K562 (cell line): ENCODE measurements around the gene CSTF1. TPM values are rescaled to one million over a fixed set of nuclear protein-coding genes. Genes with fewer than 3 reads are reported as not detected.

ENCODE experiments used
- ATAC-seq: fragments of 200-7000 bp; cut with Tn5 transposase; 3 replicates; pipeline ENCODE4 v1.9.1; 2020; ENCODE audit warnings: moderate library complexity
- BruUV-seq: library from RNA; stranded (reverse); fragments of 400-500 nt; replicated peaks from 2 replicates; lab custom pipeline; 2021; lab: Mats Ljungman, UMichigan
- CTCF ChIA-PET: fragments of 300-600 bp; formaldehyde crosslinking; extraction: SDS; loops from one replicate; lab custom pipeline; 2021; ENCODE audit warnings: low intra/inter-chr PET ratio; lab: Yijun Ruan, JAX
- POLR2A ChIA-PET: fragments of 300-600, 350-650 bp; sonication (Branson Sonifier 250); formaldehyde crosslinking; extraction: SDS; loops from one replicate; lab custom pipeline; 2021; ENCODE audit warnings: antibody characterized with exemption, inconsistent platforms; lab: Yijun Ruan, JAX
- DNase-seq, 4 experiments: peaks; one replicate each; pipeline versions ENCODE4 v3.0.0 to v3.0.0-alpha.2; 2011 to 2018; ENCODE audit warnings: low spot score in 3 of 4, mixed read lengths in 3 of 4; ENCODE audit errors: extremely low read depth in 1 of 4
- FAIRE-seq: peaks from 2 replicates; lab custom pipeline; 2011; peaks lifted over from hg19 to GRCh38; lab: Jason Lieb, UNC
- H2AFZ ChIP-seq: 2 replicates; pipeline ENCODE4 v1.6.0; 2011; ENCODE audit warnings: low read depth, low read length, control low read depth, inconsistent platforms
- H3K27ac ChIP-seq: fragments of 200-600 bp; 3 replicates; pipeline ENCODE4 v1.8.0; 2011; ENCODE audit warnings: low read depth, mild to moderate bottlenecking, control low read depth, inconsistent platforms, low read length, moderate library complexity, mixed read lengths; ENCODE audit errors: extremely low read depth
- H3K27me3 ChIP-seq, 2 experiments: fragments of 300-600 bp in 1 of 2; 2 replicates in 1 of 2; 3 replicates in 1 of 2; pipeline versions ENCODE4 v1.6.0 to v1.8.0; 2011; ENCODE audit warnings: inconsistent platforms in 2 of 2, low read length in 2 of 2, mild to moderate bottlenecking in 1 of 2, mixed read lengths in 1 of 2, moderate library complexity in 1 of 2; ENCODE audit not compliant: control insufficient read depth in 2 of 2, insufficient read depth in 2 of 2
- H3K36me3 ChIP-seq: fragments of 300-600 bp; 3 replicates; pipeline ENCODE4 v1.8.0; 2011; ENCODE audit warnings: mild to moderate bottlenecking, low read length, inconsistent platforms; ENCODE audit not compliant: control insufficient read depth, insufficient read depth
- H3K4me1 ChIP-seq, 2 experiments: fragments of 200-600 bp in 1 of 2; replicated peaks in 1 of 2; 2 replicates in 1 of 2; 3 replicates in 1 of 2; pipeline versions ENCODE4 v1.5.1 to v1.8.0; 2011; ENCODE audit warnings: inconsistent platforms in 2 of 2, low read length in 2 of 2, mild to moderate bottlenecking in 1 of 2, mixed read lengths in 1 of 2, moderate library complexity in 1 of 2; ENCODE audit not compliant: control insufficient read depth in 2 of 2, insufficient read depth in 2 of 2
- H3K4me2 ChIP-seq: 2 replicates; pipeline ENCODE4 v1.6.1; 2011; ENCODE audit warnings: low read length, control low read depth, inconsistent platforms, mixed read lengths; ENCODE audit not compliant: insufficient read depth
- H3K4me3 ChIP-seq: fragments of 200-600 bp; sonication (generic), shearing (Covaris generic); 2 replicates; pipeline ENCODE4 v1.5.1; 2016; ENCODE audit warnings: control low read depth, inconsistent platforms
- H3K79me2 ChIP-seq: fragments of 200-600 bp; 3 replicates; pipeline ENCODE4 v1.8.0; 2011; ENCODE audit warnings: low read length, inconsistent platforms; ENCODE audit not compliant: control insufficient read depth, insufficient read depth
- H3K9ac ChIP-seq, 2 experiments: 2 replicates each; pipeline versions ENCODE4 v1.6.0 to v1.6.1; 2011; ENCODE audit warnings: low read depth in 2 of 2, low read length in 2 of 2, control low read depth in 1 of 2, inconsistent platforms in 1 of 2, mild to moderate bottlenecking in 1 of 2, mixed read lengths in 1 of 2; ENCODE audit not compliant: insufficient read depth in 1 of 2
- H3K9me1 ChIP-seq: one replicate; pipeline ENCODE4 v1.6.0; 2011; ENCODE audit warnings: inconsistent platforms, mild to moderate bottlenecking, low read length, moderate library complexity; ENCODE audit not compliant: control insufficient read depth, insufficient read depth
- H3K9me3 ChIP-seq: replicated peaks from 2 replicates; pipeline ENCODE4 v1.5.1; 2011; ENCODE audit warnings: low read depth, low read length, inconsistent platforms; ENCODE audit not compliant: control insufficient read depth, insufficient read depth
- H4K20me1 ChIP-seq: replicated peaks from 2 replicates; pipeline ENCODE4 v1.6.1; 2011; ENCODE audit warnings: low read length, inconsistent platforms, mixed read lengths; ENCODE audit not compliant: control insufficient read depth, insufficient read depth
- HNRNPH1 ChIP-seq: fragments of 200-400 bp; formaldehyde crosslinking; optimal IDR thresholded peaks from 2 replicates; pipeline ENCODE3; 2017; ENCODE audit warnings: low read depth, mild to moderate bottlenecking, low read length, moderate library complexity
- MYNN ChIP-seq, 2 experiments: sonication (generic); formaldehyde crosslinking in 1 of 2; IDR thresholded peaks; 2 replicates each; pipeline versions ENCODE4 v1.5.0 to v1.6.1; 2016 to 2020; ENCODE audit warnings: antibody characterized with exemption in 1 of 2, missing genetic modification reagents in 1 of 2
- NUFIP1 ChIP-seq: fragments of 450-650 bp; IDR thresholded peaks from 2 replicates; pipeline ENCODE4 v1.6.1; 2018; ENCODE audit not compliant: partially characterized antibody
- POLR2A ChIP-seq: fragments of 450-650 bp; conservative IDR thresholded peaks from 2 replicates; pipeline ENCODE4 v1.6.1; 2016
- POLR2B ChIP-seq: fragments of 450-650 bp; IDR thresholded peaks from 2 replicates; pipeline ENCODE4 v1.6.1; 2018; ENCODE audit warnings: low read depth; ENCODE audit not compliant: partially characterized antibody
- SUPT5H ChIP-seq: fragments of 450-650 bp; IDR thresholded peaks from 2 replicates; pipeline ENCODE4 v1.6.1; 2016
- ZNF592 ChIP-seq: fragments of 450-650 bp; IDR thresholded peaks from 2 replicates; pipeline ENCODE4 v1.6.1; 2017; ENCODE audit warnings: antibody characterized with exemption, mild to moderate bottlenecking
- WGBS: fragments of 100-300 bp; shearing (Covaris generic); methylation state at CpG from one replicate; pipeline ENCODE4 v1.1.6; 2016; ENCODE audit warnings: low coverage, mixed read lengths; ENCODE audit not compliant: insufficient coverage; ENCODE audit errors: missing lambda C conversion rate; 5-methylcytosine and 5-hydroxymethylcytosine counted together
- in situ Hi-C: fragments of 300-500 bp; cut with MboI; formaldehyde crosslinking; loops from 4 replicates; pipeline ENCODE4 v1.15.0; 2018; ENCODE audit warnings: inconsistent platforms, mixed read lengths
- intact Hi-C: fragments of 100-400 bp; cut with micrococcal nuclease; formaldehyde crosslinking; loops from 2 replicates; pipeline ENCODE4 v1.14.2; 2022
- polyA plus RNA-seq, 8 experiments: library from polyadenylated mRNA; depleted of rRNA in 4 of 8; stranded (reverse) in 5 of 8; unstranded in 3 of 8; fragments of >200 nt; fragmentation: Nextera tagmentation in 2 of 8; fragmentation: Illumina TruSeq in 1 of 8; extraction: Ambion mirVana in 2 of 8; extraction: Trizol in 1 of 8; gene quantifications; 2 replicates each; pipeline versions ENCODE4 v1.2.1 to v1.2.3, GENCODE V29; 2011 to 2014; ENCODE audit warnings: inconsistent platforms in 1 of 8, missing spikeins in 1 of 8
- total RNA-seq, 7 experiments: library from RNA; depleted of rRNA in 6 of 7; stranded (reverse); fragments of >200 nt in 6 of 7; fragmentation: Illumina TruSeq in 2 of 7; extraction: Trizol in 2 of 7; gene quantifications; 2 replicates each; pipeline versions ENCODE4 v1.2.1 to v1.2.3, GENCODE V29; 2011 to 2021; ENCODE audit warnings: low replicate concordance in 1 of 7
- TF ChIP-seq, protein P1 (sequence below): fragments of 450-650 bp; IDR thresholded peaks from 2 replicates; pipeline ENCODE4 v1.7.1; 2018; ENCODE audit warnings: mild to moderate bottlenecking, low read depth; ENCODE audit not compliant: partially characterized antibody

Gene CSTF1
- total and polyA plus RNA-seq, 9 of the 15 experiments (the other 6 are each of a cell fraction or from before 2014, with no cell fraction given): 30.8 to 110 (median 53.4) TPM

- intact Hi-C loops: no loop called here
- no peak overlapping the region for H3K9ac ChIP-seq
- 75% methylated on average over 4 of the region's 4 CpGs for WGBS
- ChIA-PET CTCF (no interaction called here), POLR2A (interaction anchor here (1.0 to 2.2 kb wide), 6 partner anchors 9 to 43 kb away, joined by 4 to 7 read pairs (median 6); partner anchors contain the start of genes AURKA, CASS4, CSTF1 and FAM210B)
- H3K4me1 ChIP-seq: peaks cover 0 to 6% of the 10 kb centered on the region in 2 experiments; a peak in 2 of 5 replicates
- H3K27ac ChIP-seq: peak overlapping the region; percentile 33; the same call in 1 of the 3 replicates
- BruUV-seq: no TSS peak
- H3K36me3 ChIP-seq: peaks cover 95% of the 10 kb centered on the region
- no peaks in the 10 kb centered on the region for H3K9me1 ChIP-seq
- peaks cover 29% of the 10 kb centered on the region for H3K79me2 ChIP-seq
- H3K4me3 ChIP-seq: no peak overlapping the region
- FAIRE-seq: no peak
- TF ChIP-seq POLR2B: peak; percentile 9
- TF ChIP-seq SUPT5H: peak; percentile 39; the same call in 1 of the 2 replicates
- 0 out of 2 replicates have a peak, but pooled peaks have one; percentile 1 for TF ChIP-seq ZNF592
- no peak for TF ChIP-seq NUFIP1
- 0 out of 2 replicates have a peak, but pooled peaks have one; percentile 18 for TF ChIP-seq POLR2A
- TF ChIP-seq MYNN (IDR thresholded peaks at IDR 0.05): 0 out of 2 replicates have a peak, but pooled peaks have one; percentile 28
- no peak for TF ChIP-seq MYNN (CRISPR knock-in tag; IDR thresholded peaks at IDR 0.05)
- TF ChIP-seq, protein P1, sequence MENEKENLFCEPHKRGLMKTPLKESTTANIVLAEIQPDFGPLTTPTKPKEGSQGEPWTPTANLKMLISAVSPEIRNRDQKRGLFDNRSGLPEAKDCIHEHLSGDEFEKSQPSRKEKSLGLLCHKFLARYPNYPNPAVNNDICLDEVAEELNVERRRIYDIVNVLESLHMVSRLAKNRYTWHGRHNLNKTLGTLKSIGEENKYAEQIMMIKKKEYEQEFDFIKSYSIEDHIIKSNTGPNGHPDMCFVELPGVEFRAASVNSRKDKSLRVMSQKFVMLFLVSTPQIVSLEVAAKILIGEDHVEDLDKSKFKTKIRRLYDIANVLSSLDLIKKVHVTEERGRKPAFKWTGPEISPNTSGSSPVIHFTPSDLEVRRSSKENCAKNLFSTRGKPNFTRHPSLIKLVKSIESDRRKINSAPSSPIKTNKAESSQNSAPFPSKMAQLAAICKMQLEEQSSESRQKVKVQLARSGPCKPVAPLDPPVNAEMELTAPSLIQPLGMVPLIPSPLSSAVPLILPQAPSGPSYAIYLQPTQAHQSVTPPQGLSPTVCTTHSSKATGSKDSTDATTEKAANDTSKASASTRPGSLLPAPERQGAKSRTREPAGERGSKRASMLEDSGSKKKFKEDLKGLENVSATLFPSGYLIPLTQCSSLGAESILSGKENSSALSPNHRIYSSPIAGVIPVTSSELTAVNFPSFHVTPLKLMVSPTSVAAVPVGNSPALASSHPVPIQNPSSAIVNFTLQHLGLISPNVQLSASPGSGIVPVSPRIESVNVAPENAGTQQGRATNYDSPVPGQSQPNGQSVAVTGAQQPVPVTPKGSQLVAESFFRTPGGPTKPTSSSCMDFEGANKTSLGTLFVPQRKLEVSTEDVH: peak; percentile 7
- TF ChIP-seq HNRNPH1: no peak
- TF ChIP-seq, all 486 proteins: peak for 6
- no peaks in the 10 kb centered on the region for H4K20me1 ChIP-seq
- DNase-seq: no peak
- H3K27me3 ChIP-seq: no peaks in the 10 kb centered on the region
- no peak overlapping the region for H2AFZ ChIP-seq
- no peaks in the 10 kb centered on the region for H3K9me3 ChIP-seq
- in situ Hi-C loops: loop anchor here (25.0 kb wide), 1 partner anchor 1282 kb away; no protein-coding TSS in a partner anchor
- H3K4me2 ChIP-seq: no peak overlapping the region
- ATAC-seq: peak; percentile 48
Observed at GRCh38 chr20:56369179-56369578, 23.3 kb upstream of the CSTF1 start.
